ENCODE data around the gene TCAP.

The TCAP gene

GRCh38 chr17:39651923-39652586 is 13.1 kb upstream of the TCAP start:
- no peak for DNase-seq

- DNase-seq = no peak
Observed at GRCh38 chr17:39652587-39653315, 12.4 kb upstream of the TCAP start.

- DNase-seq = no peak
Observed at GRCh38 chr17:39653316-39653661, 11.9 kb upstream of the TCAP start.

- peak; percentile 57 to 76 (median 68) for DNase-seq
Observed at GRCh38 chr17:39653662-39654331, 11.4 kb upstream of the TCAP start.

DNA sequence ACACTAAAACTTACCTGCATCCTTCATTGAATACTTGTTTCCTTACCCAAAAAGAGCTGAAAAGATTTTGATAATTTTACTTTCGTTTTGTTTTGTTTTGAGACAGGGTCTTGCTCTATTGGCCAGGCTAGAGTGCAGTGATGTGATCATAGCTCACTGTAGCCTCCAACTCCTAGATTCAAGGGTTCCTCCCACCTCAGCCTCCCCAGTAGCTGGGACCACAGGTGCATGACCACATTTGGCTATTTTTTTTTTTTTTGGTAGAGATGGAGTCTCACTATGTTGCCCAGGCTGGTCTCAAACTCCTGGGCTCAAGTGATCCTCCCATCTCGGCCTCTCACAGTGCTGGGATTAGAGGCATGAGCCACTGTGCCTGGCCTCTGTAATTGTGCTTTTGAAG is 10.0 kb upstream of the TCAP start:
- no peak for DNase-seq

DNA sequence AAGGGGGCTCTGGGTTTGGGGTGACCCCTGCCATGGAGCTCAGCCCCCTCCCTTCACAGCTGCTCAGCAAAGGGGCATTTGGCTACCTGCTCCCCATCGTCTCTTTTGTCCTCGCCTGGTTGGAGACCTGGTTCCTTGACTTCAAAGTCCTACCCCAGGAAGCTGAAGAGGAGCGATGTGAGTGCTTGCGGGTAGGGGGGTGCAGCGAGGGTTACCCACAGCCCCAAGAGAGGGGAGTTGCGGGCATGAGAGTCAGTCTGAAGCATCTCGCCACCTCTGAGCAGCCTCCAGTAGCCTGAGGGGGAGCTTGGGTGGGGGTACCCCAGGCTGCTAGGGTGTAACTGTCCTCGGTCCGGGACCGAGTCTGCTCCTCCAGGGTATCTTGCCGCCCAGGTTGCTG is 6.8 kb upstream of the TCAP start:
- no peak for DNase-seq

DNA sequence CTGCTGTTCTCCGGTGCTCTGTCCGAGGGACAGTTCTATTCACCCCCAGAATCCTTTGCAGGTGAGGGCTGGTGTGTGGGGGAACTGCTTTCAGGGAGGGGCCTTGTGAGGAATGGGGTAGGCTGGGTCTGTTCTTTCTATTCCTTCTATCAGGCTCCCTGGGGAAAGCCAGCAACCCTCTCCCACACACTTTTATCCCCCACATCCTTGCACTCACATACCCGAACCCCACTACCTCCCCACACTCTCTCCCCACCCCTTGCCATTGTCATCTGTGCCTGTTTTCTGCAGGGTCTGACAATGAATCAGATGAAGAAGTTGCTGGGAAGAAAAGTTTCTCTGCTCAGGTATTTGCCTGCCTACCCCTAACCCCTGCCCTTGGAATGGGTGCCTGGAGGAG is 6.4 kb upstream of the TCAP start:
- DNase-seq = no peak

DNA sequence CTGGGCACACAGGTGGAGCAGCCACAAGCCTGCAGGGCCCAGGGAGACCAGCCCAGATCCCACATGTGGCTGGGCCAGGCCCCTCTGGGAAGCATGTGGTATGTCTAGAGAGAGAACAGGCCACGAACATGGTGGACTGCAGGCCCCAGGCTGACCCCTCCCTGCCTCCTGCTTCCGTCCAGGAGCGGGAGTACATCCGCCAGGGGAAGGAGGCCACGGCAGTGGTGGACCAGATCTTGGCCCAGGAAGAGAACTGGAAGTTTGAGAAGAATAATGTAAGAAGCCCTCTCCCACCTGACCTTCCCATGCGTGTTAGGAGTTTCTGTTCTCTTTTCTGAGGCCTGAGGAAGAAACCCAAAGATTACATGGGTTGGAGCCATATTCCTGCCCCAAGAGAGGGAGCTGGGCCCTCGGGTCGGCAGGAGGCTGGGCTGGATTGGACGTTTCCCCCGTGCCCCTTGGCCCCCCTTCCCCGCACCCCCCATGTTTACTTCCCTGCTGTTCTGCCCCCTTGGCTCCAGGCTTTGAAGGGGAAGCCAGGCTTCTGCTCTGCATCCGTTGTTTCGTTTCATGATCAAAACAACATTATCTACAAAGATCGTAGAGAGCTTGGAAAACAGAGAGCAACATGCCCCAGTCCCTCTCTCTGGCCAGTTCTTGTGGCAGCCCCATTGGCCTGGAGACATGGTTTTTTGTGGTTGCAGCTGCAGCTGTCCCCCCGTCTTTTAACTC is 5.7 kb upstream of the TCAP start:
- DNase-seq = no peak

- no peak for DNase-seq
Observed at GRCh38 chr17:39660011-39660360, 5.2 kb upstream of the TCAP start.

DNA sequence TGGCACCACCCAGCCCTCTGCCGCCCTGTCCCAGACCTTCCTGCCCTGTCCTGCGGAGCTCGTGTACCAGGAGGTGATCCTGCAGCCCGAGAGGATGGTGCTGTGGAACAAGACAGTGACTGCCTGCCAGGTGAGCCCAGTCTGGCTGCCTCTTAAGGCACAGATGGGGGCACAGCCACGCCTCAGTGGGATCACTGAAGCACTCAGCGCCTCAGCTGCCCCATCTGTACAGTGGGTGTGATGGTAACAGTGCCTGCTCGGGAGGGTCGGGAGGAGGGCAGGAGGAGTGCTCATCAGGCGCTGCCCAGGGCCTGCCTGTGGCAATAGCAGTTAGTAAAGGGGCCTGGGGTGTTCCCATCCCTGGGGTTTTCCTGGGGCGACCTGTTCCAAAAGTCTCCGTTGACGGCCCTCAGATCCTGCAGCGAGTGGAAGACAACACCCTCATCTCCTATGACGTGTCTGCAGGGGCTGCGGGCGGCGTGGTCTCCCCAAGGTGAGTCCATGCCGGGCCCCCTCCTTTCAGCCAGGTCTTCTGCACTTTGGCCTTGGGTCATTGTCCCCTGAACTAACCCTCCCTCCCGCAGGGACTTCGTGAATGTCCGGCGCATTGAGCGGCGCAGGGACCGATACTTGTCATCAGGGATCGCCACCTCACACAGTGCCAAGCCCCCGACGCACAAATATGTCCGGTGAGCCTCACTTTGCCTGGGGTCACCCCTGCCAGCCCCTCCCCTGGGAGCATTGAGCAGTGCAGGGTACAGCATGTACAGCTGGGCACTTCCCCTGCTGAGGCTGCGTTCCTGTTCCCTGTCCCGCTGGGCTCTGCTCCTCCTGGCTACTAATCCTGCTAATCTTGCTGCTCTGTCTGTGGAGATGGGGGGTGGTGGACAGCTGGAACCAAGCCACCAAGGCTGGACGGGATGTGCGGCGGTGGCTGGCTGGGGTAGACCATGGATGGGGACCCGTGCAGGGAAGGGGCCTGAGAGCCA is 4.5 kb upstream of the TCAP start:
- no peak for DNase-seq

DNA sequence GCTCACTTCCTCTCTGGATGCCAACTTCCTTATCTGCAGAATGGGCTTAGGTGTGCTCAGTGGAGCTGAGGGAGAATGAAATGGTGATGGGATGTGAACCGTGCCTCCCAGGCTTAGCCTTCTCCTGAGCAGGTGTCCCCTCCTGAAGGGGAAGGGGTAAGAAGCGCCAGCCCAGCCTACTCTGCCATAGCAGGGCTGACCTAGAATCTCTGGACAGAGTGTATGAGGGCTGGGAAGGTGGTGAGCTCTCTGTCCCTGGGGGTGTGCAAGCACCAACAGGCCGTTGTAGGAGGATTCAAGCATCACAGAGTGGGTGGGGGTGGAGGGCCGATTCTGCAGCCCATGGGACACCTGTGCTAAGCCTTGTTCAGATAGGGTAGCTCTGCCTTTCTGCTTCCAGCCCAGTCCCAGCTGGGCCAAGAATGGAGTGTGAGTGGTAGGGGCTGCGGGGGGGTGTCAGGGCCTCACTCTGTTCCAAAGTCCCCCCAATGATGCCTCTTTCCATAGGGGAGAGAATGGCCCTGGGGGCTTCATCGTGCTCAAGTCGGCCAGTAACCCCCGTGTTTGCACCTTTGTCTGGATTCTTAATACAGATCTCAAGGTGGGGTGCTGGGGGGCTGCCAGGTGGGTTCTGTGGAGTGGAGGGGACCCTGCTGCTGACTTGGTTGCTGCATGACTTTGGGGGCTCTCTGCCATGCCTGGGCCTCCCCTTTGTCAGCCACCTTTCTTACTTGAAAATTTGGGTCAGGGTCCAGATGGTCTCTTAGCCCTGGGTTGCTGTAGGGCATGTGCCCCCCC is 3.2 kb upstream of the TCAP start:
- DNase-seq = no peak

DNA sequence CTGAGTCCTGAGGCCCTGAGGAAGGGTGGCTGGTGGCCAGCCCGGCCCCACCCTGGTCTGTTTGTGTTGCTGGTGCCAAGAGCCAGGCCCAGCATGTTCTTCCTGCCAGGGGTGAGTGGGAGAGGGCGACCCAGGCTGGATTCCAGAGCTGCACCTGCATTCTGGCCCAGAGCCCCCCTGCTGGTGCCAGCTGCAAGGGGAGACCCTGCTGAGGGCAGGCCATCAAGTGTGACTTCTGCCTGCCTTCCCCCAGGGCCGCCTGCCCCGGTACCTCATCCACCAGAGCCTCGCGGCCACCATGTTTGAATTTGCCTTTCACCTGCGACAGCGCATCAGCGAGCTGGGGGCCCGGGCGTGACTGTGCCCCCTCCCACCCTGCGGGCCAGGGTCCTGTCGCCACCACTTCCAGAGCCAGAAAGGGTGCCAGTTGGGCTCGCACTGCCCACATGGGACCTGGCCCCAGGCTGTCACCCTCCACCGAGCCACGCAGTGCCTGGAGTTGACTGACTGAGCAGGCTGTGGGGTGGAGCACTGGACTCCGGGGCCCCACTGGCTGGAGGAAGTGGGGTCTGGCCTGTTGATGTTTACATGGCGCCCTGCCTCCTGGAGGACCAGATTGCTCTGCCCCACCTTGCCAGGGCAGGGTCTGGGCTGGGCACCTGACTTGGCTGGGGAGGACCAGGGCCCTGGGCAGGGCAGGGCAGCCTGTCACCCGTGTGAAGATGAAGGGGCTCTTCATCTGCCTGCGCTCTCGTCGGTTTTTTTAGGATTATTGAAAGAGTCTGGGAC is 2.4 kb upstream of the TCAP start:
- DNase-seq = no peak

DNA sequence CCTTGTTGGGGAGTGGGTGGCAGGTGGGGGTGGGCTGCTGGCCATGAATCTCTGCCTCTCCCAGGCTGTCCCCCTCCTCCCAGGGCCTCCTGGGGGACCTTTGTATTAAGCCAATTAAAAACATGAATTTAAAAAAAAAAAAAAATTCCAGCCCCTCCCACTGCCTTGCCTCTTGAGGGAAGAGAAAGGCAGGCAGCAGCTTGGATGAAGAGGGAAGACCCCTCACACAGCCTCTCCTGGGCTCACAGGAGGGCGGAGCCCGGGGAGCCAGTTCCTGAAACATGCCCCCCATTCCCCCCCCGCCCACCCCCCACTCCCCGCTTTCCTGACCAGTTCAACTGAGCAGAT is 1.8 kb upstream of the TCAP start:
- no peak for DNase-seq

GRCh38 chr17:39663688-39664580 is 1.2 kb upstream of the TCAP start:
- DNase-seq = no peak

GRCh38 chr17:39665642-39666224 is 584 bp downstream of the TCAP start:
- no peak for DNase-seq

- DNase-seq = no peak
Observed at GRCh38 chr17:39666231-39666600, 1.1 kb downstream of the TCAP start.

DNA sequence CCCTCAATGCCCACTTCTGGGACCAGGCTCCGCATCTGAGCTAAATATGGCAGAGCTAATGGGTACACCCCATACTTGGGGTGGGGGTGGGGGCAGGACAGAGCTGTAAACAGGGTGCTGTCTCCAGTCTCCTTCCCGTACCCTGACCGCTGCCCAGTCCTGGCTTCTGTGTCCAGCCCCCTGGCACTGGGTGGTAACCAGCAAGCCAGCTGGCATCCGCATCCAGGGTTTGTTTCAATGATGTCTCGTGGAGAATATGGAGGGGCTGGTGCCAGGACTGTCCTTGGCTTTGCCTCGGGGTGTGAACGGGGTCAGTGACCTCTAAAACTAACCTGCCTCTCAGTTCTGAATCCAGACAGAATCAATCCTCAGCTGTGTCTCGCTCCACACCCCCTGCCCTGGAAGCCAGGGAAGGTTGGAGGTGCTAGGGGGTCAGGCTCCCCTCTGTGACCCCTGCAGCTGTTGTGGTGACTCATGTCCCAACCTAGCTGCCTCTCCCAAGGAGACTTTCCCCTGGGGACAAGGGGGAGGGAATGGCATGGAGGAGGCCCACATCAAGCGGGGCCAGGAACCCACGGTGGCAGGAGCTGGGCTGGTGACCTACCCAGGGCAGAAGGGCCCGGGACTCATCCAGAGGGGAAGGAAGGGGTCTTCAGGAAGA is 1.6 kb downstream of the TCAP start:
- DNase-seq = no peak

DNA sequence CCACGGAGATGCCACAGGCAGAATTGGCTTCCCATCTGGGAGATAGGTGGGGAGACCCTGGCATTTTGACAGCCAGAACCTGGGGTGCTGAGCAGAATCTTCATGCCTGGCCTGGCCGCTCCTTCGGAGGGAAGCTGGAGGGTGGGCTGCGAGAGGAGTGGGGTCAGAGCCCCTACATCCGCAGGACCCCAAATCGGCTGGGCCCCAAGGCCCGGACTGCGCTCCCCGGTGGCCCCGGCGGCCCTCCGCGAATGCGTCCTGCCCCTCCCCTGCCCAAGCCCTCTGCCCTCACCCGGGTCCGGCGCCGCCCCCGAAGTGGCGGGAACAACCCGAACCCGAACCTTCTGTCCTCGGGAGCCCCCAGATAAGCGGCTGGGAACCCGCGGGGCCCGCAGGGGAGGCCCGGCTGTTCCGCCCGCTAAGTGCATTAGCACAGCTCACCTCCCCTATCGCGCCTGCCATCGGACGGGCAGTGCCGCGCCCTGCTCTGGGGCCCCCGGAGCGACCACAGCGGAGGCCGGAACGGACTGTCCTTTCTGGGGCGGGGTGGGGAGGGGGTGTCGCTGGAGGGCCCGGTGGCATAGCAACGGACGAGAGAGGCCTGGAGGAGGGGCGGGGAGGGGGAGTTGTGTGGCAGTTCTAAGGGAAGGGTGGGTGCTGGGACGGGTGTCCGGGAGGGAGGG is 2.3 kb downstream of the TCAP start:
- DNase-seq = no peak

Measured in activated CD4-positive, CD25-positive, alpha-beta regulatory T cell (primary cell).